H9 (cell line): ENCODE data around the gene EPS8. TPM values are rescaled to one million over a fixed set of nuclear protein-coding genes. Genes with fewer than 3 reads are reported as not detected.

Source experiments
- DNase-seq: peaks from one replicate; pipeline ENCODE4 v3.0.0-alpha.2; 2017
- H2AFZ ChIP-seq: one replicate; pipeline ENCODE4 v1.6.1; 2013; ENCODE audit warnings: mild to moderate bottlenecking, low read length, control low read depth, moderate library complexity
- H2AK5ac ChIP-seq: 2 replicates; pipeline ENCODE4 v1.6.1; 2013; ENCODE audit warnings: low read length, control low read depth, mixed read lengths; ENCODE audit not compliant: insufficient read length
- H2BK120ac ChIP-seq: one replicate; pipeline ENCODE4 v1.6.1; 2013; ENCODE audit warnings: low read depth, mild to moderate bottlenecking, low read length, control low read depth, inconsistent platforms; ENCODE audit not compliant: poor library complexity, severe bottlenecking
- H2BK12ac ChIP-seq: 2 replicates; pipeline ENCODE4 v1.6.1; 2013; ENCODE audit warnings: low read length, control low read depth, mixed read lengths, low read depth; ENCODE audit not compliant: insufficient read length
- H2BK15ac ChIP-seq: 2 replicates; pipeline ENCODE4 v1.6.1; 2013; ENCODE audit warnings: low read depth, low read length, control low read depth
- H2BK20ac ChIP-seq: one replicate; pipeline ENCODE4 v1.6.1; 2013; ENCODE audit warnings: low read depth, mild to moderate bottlenecking, low read length, control low read depth, inconsistent platforms; ENCODE audit not compliant: poor library complexity, severe bottlenecking
- H2BK5ac ChIP-seq: 2 replicates; pipeline ENCODE4 v1.6.1; 2013; ENCODE audit warnings: low read length, control low read depth, mixed read lengths; ENCODE audit not compliant: insufficient read length
- H3K14ac ChIP-seq: 2 replicates; pipeline ENCODE4 v1.6.1; 2013; ENCODE audit warnings: low read length, control low read depth; ENCODE audit not compliant: insufficient read depth
- H3K18ac ChIP-seq: 2 replicates; pipeline ENCODE4 v1.6.1; 2013; ENCODE audit warnings: low read depth, mild to moderate bottlenecking, mixed read lengths, low read length, control low read depth; ENCODE audit not compliant: insufficient read length
- H3K23ac ChIP-seq: 2 replicates; pipeline ENCODE4 v1.6.1; 2013; ENCODE audit warnings: low read length, control low read depth, mixed read lengths, low read depth; ENCODE audit not compliant: insufficient read length
- H3K23me2 ChIP-seq: 2 replicates; pipeline ENCODE4 v1.6.1; 2013; ENCODE audit warnings: low read depth, mild to moderate bottlenecking, mixed read lengths, low read length, control low read depth; ENCODE audit not compliant: insufficient read length, poor library complexity, severe bottlenecking
- H3K27ac ChIP-seq: 2 replicates; pipeline ENCODE4 v1.5.1; 2013; ENCODE audit warnings: low read length, control low read depth, mixed read lengths, low read depth; ENCODE audit not compliant: insufficient read length
- H3K27me3 ChIP-seq: 2 replicates; pipeline ENCODE4 v1.6.1; 2013; ENCODE audit warnings: low read length, control low read depth, inconsistent platforms; ENCODE audit not compliant: insufficient read depth
- H3K4ac ChIP-seq: 2 replicates; pipeline ENCODE4 v1.6.1; 2013; ENCODE audit warnings: low read depth, mild to moderate bottlenecking, control low read depth, inconsistent platforms, low read length, moderate library complexity
- H3K4me1 ChIP-seq: 2 replicates; pipeline ENCODE4 v1.6.1; 2013; ENCODE audit warnings: low read length, control low read depth, inconsistent platforms; ENCODE audit not compliant: insufficient read depth
- H3K4me2 ChIP-seq: 2 replicates; pipeline ENCODE4 v1.6.1; 2013; ENCODE audit warnings: low read length, control low read depth, mixed read lengths; ENCODE audit not compliant: insufficient read length, insufficient read depth
- H3K56ac ChIP-seq: 2 replicates; pipeline ENCODE4 v1.6.1; 2013; ENCODE audit warnings: low read depth, mild to moderate bottlenecking, mixed read lengths, low read length, control low read depth; ENCODE audit not compliant: insufficient read length
- H3K79me1 ChIP-seq: 2 replicates; pipeline ENCODE4 v1.6.1; 2013; ENCODE audit warnings: low read depth, mild to moderate bottlenecking, moderate library complexity, low read length, control low read depth, inconsistent platforms; ENCODE audit not compliant: insufficient read depth, poor library complexity, severe bottlenecking
- H3K79me2 ChIP-seq: 2 replicates; pipeline ENCODE4 v1.6.1; 2013; ENCODE audit warnings: low read length, control low read depth, inconsistent platforms; ENCODE audit not compliant: insufficient read depth
- H3K9ac ChIP-seq: 2 replicates; pipeline ENCODE4 v1.6.1; 2013; ENCODE audit warnings: low read length, control low read depth, mixed read lengths; ENCODE audit not compliant: insufficient read length; ENCODE audit errors: extremely low read depth
- H3K9me3 ChIP-seq: one replicate; pipeline ENCODE4 v1.6.1; 2013; ENCODE audit warnings: low read depth, low read length, inconsistent platforms; ENCODE audit not compliant: control insufficient read depth
- H3T11ph ChIP-seq: one replicate; pipeline ENCODE4 v1.6.1; 2013; ENCODE audit warnings: mild to moderate bottlenecking, low read length, control low read depth, inconsistent platforms
- H4K20me1 ChIP-seq: one replicate; pipeline ENCODE4 v1.6.1; 2013; ENCODE audit not compliant: control insufficient read depth, insufficient read length, insufficient read depth
- H4K5ac ChIP-seq: 2 replicates; pipeline ENCODE4 v1.6.1; 2013; ENCODE audit warnings: low read depth, mild to moderate bottlenecking, mixed read lengths, low read length, control low read depth; ENCODE audit not compliant: insufficient read length
- H4K8ac ChIP-seq: replicated peaks from 2 replicates; pipeline ENCODE4 v1.6.1; 2013; ENCODE audit warnings: low read length, control low read depth, mixed read lengths, low read depth; ENCODE audit not compliant: insufficient read length
- H4K91ac ChIP-seq: 2 replicates; pipeline ENCODE4 v1.6.1; 2013; ENCODE audit warnings: low read depth, mild to moderate bottlenecking, moderate library complexity, mixed read lengths, low read length, control low read depth; ENCODE audit not compliant: insufficient read length
- H3K27ac Mint-ChIP-seq, 3 experiments: 2 replicates in 2 of 3; 3 replicates in 1 of 3; pipeline ENCODE4 v1.8.0; 2020 to 2021; ENCODE audit warnings: mixed read lengths in 3 of 3, mild to moderate bottlenecking in 1 of 3, moderate library complexity in 1 of 3
- H3K27me3 Mint-ChIP-seq: 2 replicates; pipeline ENCODE4 v1.8.0; 2021; ENCODE audit warnings: low read depth, mild to moderate bottlenecking, moderate library complexity, mixed read lengths
- H3K36me3 Mint-ChIP-seq, 3 experiments: 2 replicates in 2 of 3; 3 replicates in 1 of 3; pipeline ENCODE4 v1.8.0; 2020 to 2021; ENCODE audit warnings: low read depth in 3 of 3, mixed read lengths in 3 of 3; ENCODE audit not compliant: insufficient read depth in 1 of 3
- H3K4me1 Mint-ChIP-seq, 2 experiments: 2 replicates each; pipeline ENCODE4 v1.8.0; 2020; ENCODE audit warnings: mixed read lengths in 2 of 2
- H3K4me3 Mint-ChIP-seq, 2 experiments: 2 replicates in 1 of 2; 3 replicates in 1 of 2; pipeline ENCODE4 v1.8.0; 2020 to 2021; ENCODE audit warnings: mild to moderate bottlenecking in 2 of 2, mixed read lengths in 2 of 2, moderate library complexity in 1 of 2
- H3K9me3 Mint-ChIP-seq, 2 experiments: 2 replicates in 1 of 2; 3 replicates in 1 of 2; pipeline ENCODE4 v1.8.0; 2020; ENCODE audit warnings: mild to moderate bottlenecking in 2 of 2, mixed read lengths in 2 of 2, moderate library complexity in 1 of 2
- WGBS: extraction: QIAGEN DNeasy Blood & Tissue Kit; methylation state at CpG from one replicate; pipeline ENCODE4 v1.1.7; 2013; ENCODE audit warnings: missing lambda C conversion rate, low lambda C conversion rate, mixed read lengths; ENCODE audit not compliant: insufficient read length; ENCODE audit errors: extremely low coverage; 5-methylcytosine and 5-hydroxymethylcytosine counted together
- total RNA-seq: library from RNA; stranded (reverse); gene quantifications from 2 replicates; pipeline ENCODE4 v1.2.1, GENCODE V29; 2021
- TF ChIP-seq, protein P1 (sequence below): fragments of 200-600 bp; sonication (generic); conservative IDR thresholded peaks from 3 replicates; pipeline ENCODE4 v1.8.0; 2021; ENCODE audit warnings: antibody characterized with exemption, mild to moderate bottlenecking

EPS8 gene
- total RNA-seq, 1 experiment from 2014 or later = 2.2 TPM

DNA sequence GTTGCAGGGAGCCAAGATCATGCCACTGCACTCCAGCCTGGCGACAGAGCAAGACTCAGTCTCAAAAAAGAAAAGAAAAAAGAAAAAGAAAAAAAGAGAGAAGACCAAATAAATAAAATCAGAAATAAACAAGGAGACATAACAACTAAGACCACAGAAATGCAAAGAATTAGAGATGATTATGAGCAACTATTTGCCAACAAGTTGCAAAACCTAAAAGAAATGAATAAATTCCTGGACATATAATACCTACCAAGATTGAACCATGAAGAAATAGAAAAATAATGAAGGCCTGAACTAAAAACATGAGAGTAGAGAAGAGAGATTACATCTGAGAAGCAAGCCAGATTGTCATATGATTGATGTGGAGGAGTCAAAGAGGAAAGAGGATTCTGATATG is 17.6 kb upstream of the EPS8 start:
- H3K9me3 ChIP-seq = no peaks in the 10 kb centered on the region
- no peak overlapping the region for H2BK5ac ChIP-seq
- no CpG with 5 or more reads among the region's 1 CpG for WGBS
- DNase-seq = no peak
- Mint-ChIP-seq H3K4me1 (no peaks in the 10 kb centered on the region), H3K27ac (no peak overlapping the region), H3K9me3 (no peaks in the 10 kb centered on the region; a peak in 1 of 5 replicates), H3K4me3 (no peak overlapping the region), H3K36me3 (no peaks in the 10 kb centered on the region), H3K27me3 (no peaks in the 10 kb centered on the region)
- no peak overlapping the region for H3K18ac ChIP-seq
- H3K14ac ChIP-seq = no peak overlapping the region
- no peak overlapping the region for H4K5ac ChIP-seq
- H2AFZ ChIP-seq = no peak overlapping the region
- no peaks in the 10 kb centered on the region for H4K20me1 ChIP-seq
- no peak overlapping the region for H3T11ph ChIP-seq
- no peaks in the 10 kb centered on the region for H3K79me1 ChIP-seq
- TF ChIP-seq, protein P1, sequence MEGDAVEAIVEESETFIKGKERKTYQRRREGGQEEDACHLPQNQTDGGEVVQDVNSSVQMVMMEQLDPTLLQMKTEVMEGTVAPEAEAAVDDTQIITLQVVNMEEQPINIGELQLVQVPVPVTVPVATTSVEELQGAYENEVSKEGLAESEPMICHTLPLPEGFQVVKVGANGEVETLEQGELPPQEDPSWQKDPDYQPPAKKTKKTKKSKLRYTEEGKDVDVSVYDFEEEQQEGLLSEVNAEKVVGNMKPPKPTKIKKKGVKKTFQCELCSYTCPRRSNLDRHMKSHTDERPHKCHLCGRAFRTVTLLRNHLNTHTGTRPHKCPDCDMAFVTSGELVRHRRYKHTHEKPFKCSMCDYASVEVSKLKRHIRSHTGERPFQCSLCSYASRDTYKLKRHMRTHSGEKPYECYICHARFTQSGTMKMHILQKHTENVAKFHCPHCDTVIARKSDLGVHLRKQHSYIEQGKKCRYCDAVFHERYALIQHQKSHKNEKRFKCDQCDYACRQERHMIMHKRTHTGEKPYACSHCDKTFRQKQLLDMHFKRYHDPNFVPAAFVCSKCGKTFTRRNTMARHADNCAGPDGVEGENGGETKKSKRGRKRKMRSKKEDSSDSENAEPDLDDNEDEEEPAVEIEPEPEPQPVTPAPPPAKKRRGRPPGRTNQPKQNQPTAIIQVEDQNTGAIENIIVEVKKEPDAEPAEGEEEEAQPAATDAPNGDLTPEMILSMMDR = no peak
- no peak overlapping the region for H2BK120ac ChIP-seq
- H2AK5ac ChIP-seq = no peak overlapping the region
- H3K4ac ChIP-seq = no peak overlapping the region
- no peaks in the 10 kb centered on the region for H3K23me2 ChIP-seq
- no peak overlapping the region for H3K56ac ChIP-seq
- H3K27me3 ChIP-seq = no peaks in the 10 kb centered on the region
- no peaks in the 10 kb centered on the region for H3K4me1 ChIP-seq
- 0 out of 2 replicates have a peak, but pooled peaks cover 2% of the 10 kb centered on the region for H3K79me2 ChIP-seq
- H3K4me2 ChIP-seq = no peak overlapping the region
- no peak overlapping the region for H2BK20ac ChIP-seq
- H2BK15ac ChIP-seq = no peak overlapping the region
- H3K9ac ChIP-seq = no peak overlapping the region
- H2BK12ac ChIP-seq = no peak overlapping the region
- H3K27ac ChIP-seq = no peak overlapping the region
- no peak overlapping the region for H4K8ac ChIP-seq
- H3K23ac ChIP-seq = no peak overlapping the region
- no peak overlapping the region for H4K91ac ChIP-seq
